Stomach (tissue), 4 donors: ENCODE measurements around the gene MTM1.

Experiments used
- CTCF ChIP-seq, 7 experiments: fragments of 450-650 bp in 4 of 7; fragments of 200-600 bp in 3 of 7; sonication (generic) in 3 of 7; IDR thresholded peaks; one replicate each; pipeline ENCODE4 v1.5.1; 2016 to 2019; ENCODE audit warnings: antibody characterized with exemption in 7 of 7, control low read depth in 2 of 7, mild to moderate bottlenecking in 1 of 7
- EP300 ChIP-seq: sonication (generic); formaldehyde crosslinking; IDR thresholded peaks from one replicate; pipeline ENCODE4 v1.6.1; 2017; ENCODE audit warnings: antibody characterized with exemption
- POLR2A ChIP-seq, 4 donors: fragments of 450-650 bp; IDR thresholded peaks; one replicate each; pipeline ENCODE4 v1.6.1; 2016; ENCODE audit warnings: antibody characterized with exemption in 4 of 4, control low read depth in 2 of 4, mild to moderate bottlenecking in 1 of 4, moderate library complexity in 1 of 4
- POLR2AphosphoS5 ChIP-seq, 3 donors: sonication (generic); formaldehyde crosslinking; IDR thresholded peaks; one replicate each; pipeline ENCODE4 v1.6.1; 2016; ENCODE audit warnings: antibody characterized with exemption in 3 of 3

- TF ChIP-seq POLR2AphosphoS5 (IDR thresholded peaks at IDR 0.05) (no peak), CTCF (IDR thresholded peaks at IDR 0.05) (no peak), POLR2A (IDR thresholded peaks at IDR 0.05) (no peak), EP300 (no peak)
Measured at GRCh38 chrX:150715184-150715583, 146.8 kb downstream of the MTM1 start.
